Activated CD4-positive, alpha-beta memory T cell treated with anti-CD3 and anti-CD28 coated beads for 36 hours (primary cell): Measurements from ENCODE around the gene FLT4. TPM values are rescaled to one million over a fixed set of nuclear protein-coding genes. Genes with fewer than 3 reads are reported as not detected.

Experiments
- CTCF ChIA-PET: fragments of 350-600 bp; sonication (Branson Sonifier 250); formaldehyde crosslinking; loops from one replicate; lab custom pipeline; 2021; ENCODE audit warnings: antibody characterized with exemption, inconsistent platforms; lab: Charles Lee
- POLR2A ChIA-PET: fragments of 350-600 bp; sonication (Branson Sonifier 250); formaldehyde crosslinking; loops from one replicate; lab custom pipeline; 2021; ENCODE audit warnings: antibody characterized with exemption; lab: Charles Lee
- DNase-seq: peaks from one replicate; pipeline ENCODE4 v3.0.0-alpha.2; 2020
- H3K27ac Mint-ChIP-seq: one replicate; pipeline ENCODE4 v1.8.0; 2021; ENCODE audit warnings: mixed read lengths
- H3K27me3 Mint-ChIP-seq: one replicate; pipeline ENCODE4 v1.8.0; 2021; ENCODE audit warnings: mixed read lengths
- H3K36me3 Mint-ChIP-seq: one replicate; pipeline ENCODE4 v1.8.0; 2021; ENCODE audit warnings: mixed read lengths
- H3K4me1 Mint-ChIP-seq: one replicate; pipeline ENCODE4 v1.8.0; 2021; ENCODE audit warnings: low read depth, mixed read lengths
- H3K4me3 Mint-ChIP-seq: one replicate; pipeline ENCODE4 v1.8.0; 2021; ENCODE audit warnings: mild to moderate bottlenecking, mixed read lengths
- H3K9me3 Mint-ChIP-seq: one replicate; pipeline ENCODE4 v1.8.0; 2021; ENCODE audit warnings: mixed read lengths
- intact Hi-C: fragments of 100-400 bp; cut with micrococcal nuclease; formaldehyde crosslinking; loops from one replicate; pipeline ENCODE4 v1.15.1; 2023
- total RNA-seq, 2 experiments: library from RNA; stranded (reverse); gene quantifications; one replicate each; pipeline ENCODE4 v1.2.3, GENCODE V29; 2021

FLT4 gene
- total RNA-seq, 2 experiments from 2014 or later = 1.4 to 2.0 TPM

GRCh38 chr5:180646289-180646962, 3.0 kb downstream of the FLT4 start:
- intact Hi-C loops = no loop called here
- no peaks in the 10 kb centered on the region for H3K36me3 Mint-ChIP-seq
- DNase-seq = no peak
- H3K27ac Mint-ChIP-seq = no peak overlapping the region
- CTCF ChIA-PET = interaction anchor here (0.8 kb wide), 1 partner anchor 27 kb away, joined by 3 read pairs; no protein-coding TSS in a partner anchor
- peaks cover 11% of the 10 kb centered on the region for H3K4me1 Mint-ChIP-seq
- POLR2A ChIA-PET = no interaction called here
- H3K4me3 Mint-ChIP-seq = no peak overlapping the region
- peaks cover 29% of the 10 kb centered on the region for H3K27me3 Mint-ChIP-seq
- no peaks in the 10 kb centered on the region for H3K9me3 Mint-ChIP-seq

- DNase-seq = peak; percentile 5
- H3K4me1 Mint-ChIP-seq = peaks cover 11% of the 10 kb centered on the region
- intact Hi-C loops = no loop called here
- ChIA-PET POLR2A (no interaction called here), CTCF (no interaction called here)
- H3K4me3 Mint-ChIP-seq = no peak overlapping the region
- no peaks in the 10 kb centered on the region for H3K9me3 Mint-ChIP-seq
- H3K27me3 Mint-ChIP-seq = peaks cover 22% of the 10 kb centered on the region
- no peak overlapping the region for H3K27ac Mint-ChIP-seq
- no peaks in the 10 kb centered on the region for H3K36me3 Mint-ChIP-seq
Observed at GRCh38 chr5:180645274-180646204, 3.9 kb downstream of the FLT4 start.

GRCh38 chr5:180644825-180645273, 4.6 kb downstream of the FLT4 start:
- Mint-ChIP-seq H3K27me3 (peaks cover 18% of the 10 kb centered on the region), H3K9me3 (no peaks in the 10 kb centered on the region), H3K4me3 (no peak overlapping the region), H3K36me3 (no peaks in the 10 kb centered on the region), H3K4me1 (peaks cover 6% of the 10 kb centered on the region), H3K27ac (no peak overlapping the region)
- intact Hi-C loops = no loop called here
- peak; percentile 5 for DNase-seq
- POLR2A ChIA-PET = no interaction called here
- CTCF ChIA-PET = no interaction called here

- H3K4me1 Mint-ChIP-seq = peaks cover 4% of the 10 kb centered on the region
- H3K27me3 Mint-ChIP-seq = peaks cover 16% of the 10 kb centered on the region
- no peak overlapping the region for H3K4me3 Mint-ChIP-seq
- H3K27ac Mint-ChIP-seq = no peak overlapping the region
- intact Hi-C loops = no loop called here
- peak; percentile 1 for DNase-seq
- H3K36me3 Mint-ChIP-seq = no peaks in the 10 kb centered on the region
- CTCF ChIA-PET = no interaction called here
- H3K9me3 Mint-ChIP-seq = no peaks in the 10 kb centered on the region
- POLR2A ChIA-PET = no interaction called here
Observed at GRCh38 chr5:180644129-180644824, 5.1 kb downstream of the FLT4 start.

- CTCF ChIA-PET = no interaction called here
- Mint-ChIP-seq H3K9me3 (no peaks in the 10 kb centered on the region), H3K27me3 (peaks cover 14% of the 10 kb centered on the region), H3K36me3 (no peaks in the 10 kb centered on the region), H3K27ac (no peak overlapping the region), H3K4me1 (peaks cover under 1% of the 10 kb centered on the region), H3K4me3 (no peak overlapping the region)
- intact Hi-C loops = no loop called here
- DNase-seq = peak; percentile 6
- POLR2A ChIA-PET = no interaction called here
Observed at GRCh38 chr5:180643191-180643851, 6.1 kb downstream of the FLT4 start.

GRCh38 chr5:180642779-180643178, 6.6 kb downstream of the FLT4 start:
- Mint-ChIP-seq H3K36me3 (no peaks in the 10 kb centered on the region), H3K27me3 (peaks cover 10% of the 10 kb centered on the region), H3K4me1 (no peaks in the 10 kb centered on the region), H3K27ac (no peak overlapping the region), H3K9me3 (no peaks in the 10 kb centered on the region), H3K4me3 (no peak overlapping the region)
- intact Hi-C loops = no loop called here
- DNase-seq = peak; percentile 1
- CTCF ChIA-PET = no interaction called here
- POLR2A ChIA-PET = no interaction called here

- Mint-ChIP-seq H3K4me1 (no peaks in the 10 kb centered on the region), H3K27ac (no peak overlapping the region), H3K27me3 (peaks cover 7% of the 10 kb centered on the region), H3K4me3 (no peak overlapping the region), H3K36me3 (no peaks in the 10 kb centered on the region), H3K9me3 (no peaks in the 10 kb centered on the region)
- CTCF ChIA-PET = no interaction called here
- peak; percentile 2 for DNase-seq
- POLR2A ChIA-PET = no interaction called here
- intact Hi-C loops = no loop called here
Observed at GRCh38 chr5:180642181-180642775, 7.1 kb downstream of the FLT4 start.

- POLR2A ChIA-PET = no interaction called here
- DNase-seq = peak; percentile 2
- no peak overlapping the region for H3K27ac Mint-ChIP-seq
Observed at GRCh38 chr5:180641566-180641900, 7.9 kb downstream of the FLT4 start.

GRCh38 chr5:180640861-180641565, 8.4 kb downstream of the FLT4 start:
- H3K9me3 Mint-ChIP-seq = no peaks in the 10 kb centered on the region
- H3K27ac Mint-ChIP-seq = no peak overlapping the region
- peak; percentile 3 for DNase-seq
- ChIA-PET POLR2A (no interaction called here), CTCF (no interaction called here)
- H3K4me1 Mint-ChIP-seq = no peaks in the 10 kb centered on the region
- H3K4me3 Mint-ChIP-seq = no peak overlapping the region
- H3K36me3 Mint-ChIP-seq = no peaks in the 10 kb centered on the region
- intact Hi-C loops = no loop called here
- peaks cover 3% of the 10 kb centered on the region for H3K27me3 Mint-ChIP-seq

More at GRCh38 chr5:180641566-180641900, 7.9 kb downstream of the FLT4 start:
- Mint-ChIP-seq H3K4me3 (no peak overlapping the region), H3K36me3 (no peaks in the 10 kb centered on the region), H3K9me3 (no peaks in the 10 kb centered on the region), H3K27me3 (peaks cover 7% of the 10 kb centered on the region), H3K4me1 (no peaks in the 10 kb centered on the region)
- intact Hi-C loops = no loop called here
- CTCF ChIA-PET = no interaction called here

GRCh38 chr5:180640611-180640860, 8.9 kb downstream of the FLT4 start:
- intact Hi-C loops = no loop called here
- Mint-ChIP-seq H3K27ac (no peak overlapping the region), H3K27me3 (no peaks in the 10 kb centered on the region), H3K4me1 (no peaks in the 10 kb centered on the region), H3K36me3 (no peaks in the 10 kb centered on the region), H3K4me3 (no peak overlapping the region), H3K9me3 (no peaks in the 10 kb centered on the region)
- DNase-seq = no peak
- ChIA-PET POLR2A (no interaction called here), CTCF (no interaction called here)

- CTCF ChIA-PET = no interaction called here
- no peak overlapping the region for H3K27ac Mint-ChIP-seq
- DNase-seq = peak; percentile 4
- POLR2A ChIA-PET = no interaction called here
- no peaks in the 10 kb centered on the region for H3K9me3 Mint-ChIP-seq
- no peaks in the 10 kb centered on the region for H3K27me3 Mint-ChIP-seq
- intact Hi-C loops = no loop called here
- no peak overlapping the region for H3K4me3 Mint-ChIP-seq
- no peaks in the 10 kb centered on the region for H3K4me1 Mint-ChIP-seq
- H3K36me3 Mint-ChIP-seq = no peaks in the 10 kb centered on the region
Observed at GRCh38 chr5:180639741-180640610, 9.4 kb downstream of the FLT4 start.
